Measurements from ENCODE around the gene PDZRN3.

GRCh38 chr3:73474619-73475018 lies 150.1 kb downstream of the PDZRN3 start:
- no peak for TF ChIP-seq CTCF (IDR thresholded peaks at IDR 0.05; ENCODE audit: insufficient read depth, low read depth, low read length)
- no peak for TF ChIP-seq EZH2 (IDR thresholded peaks at IDR 0.05; ENCODE audit: insufficient read depth, low read length)

Data from astrocyte (in vitro differentiated cells and primary cell).